Heart right ventricle (tissue), 16 donors: Measurements from ENCODE around the gene HES4. TPM values are rescaled to one million over a fixed set of nuclear protein-coding genes. Genes with fewer than 3 reads are reported as not detected.

Experiments used
- ATAC-seq, 8 donors: fragments of 200-7000 bp; cut with Tn5 transposase; one replicate each; pipeline ENCODE4 v1.9.1; 2020; ENCODE audit warnings: mild to moderate bottlenecking in 8 of 8, moderate library complexity in 8 of 8, moderate number of reproducible peaks in 1 of 8
- DNase-seq, 2 donors: peaks; one replicate each; pipeline ENCODE4 v3.0.0-alpha.2; 2020
- H3K27ac ChIP-seq, 10 donors: fragments of 200-600 bp; sonication (generic) in 2 of 10; one replicate each; pipeline versions ENCODE4 v1.5.0 to v1.8.0; 2020 to 2022; ENCODE audit warnings: mild to moderate bottlenecking in 3 of 10
- H3K27me3 ChIP-seq, 7 donors: fragments of 200-600 bp; one replicate each; pipeline ENCODE4 v1.8.0; 2021 to 2022; ENCODE audit warnings: mild to moderate bottlenecking in 2 of 7
- H3K36me3 ChIP-seq, 9 donors: fragments of 200-600 bp; sonication (generic) in 1 of 9; one replicate each; pipeline versions ENCODE4 v1.5.0 to v1.8.0; 2020 to 2022; ENCODE audit warnings: mild to moderate bottlenecking in 2 of 9
- H3K4me1 ChIP-seq, 9 donors: fragments of 200-600 bp; sonication (generic) in 1 of 9; one replicate each; pipeline versions ENCODE4 v1.5.0 to v1.8.0; 2020 to 2022; ENCODE audit warnings: mild to moderate bottlenecking in 4 of 9
- H3K4me3 ChIP-seq, 10 donors: fragments of 200-600 bp; sonication (generic) in 2 of 10; one replicate each; pipeline versions ENCODE4 v1.5.0 to v1.8.0; 2020 to 2022; ENCODE audit warnings: mild to moderate bottlenecking in 7 of 10, moderate library complexity in 2 of 10
- H3K9me3 ChIP-seq, 11 donors: fragments of 200-600 bp in 10 of 11; sonication (generic) in 2 of 11; one replicate each; pipeline versions ENCODE4 v1.5.0 to v1.8.0; 2013 to 2022; ENCODE audit warnings: mild to moderate bottlenecking in 2 of 11, control low read depth in 1 of 11, moderate library complexity in 1 of 11
- CTCF ChIP-seq, 9 donors: fragments of 200-600 bp; sonication (generic) in 2 of 9; IDR thresholded peaks; one replicate each; pipeline versions ENCODE4 v1.5.0 to v1.8.0; 2021 to 2022; ENCODE audit warnings: antibody characterized with exemption in 9 of 9, mild to moderate bottlenecking in 5 of 9, moderate library complexity in 1 of 9
- WGBS, 2 donors: extraction: QIAGEN DNeasy Blood & Tissue Kit; methylation state at CpG; one replicate each; pipeline ENCODE4 v1.1.7; 2013; ENCODE audit warnings: inconsistent platforms in 1 of 2; 5-methylcytosine and 5-hydroxymethylcytosine counted together
- intact Hi-C, 10 donors: fragments of 100-400 bp; cut with DNase I; formaldehyde crosslinking; loops; one replicate each; pipeline versions ENCODE4 v1.11.1 to v1.14.2; 2022
- polyA plus RNA-seq, 2 donors: library from polyadenylated mRNA; stranded (reverse); fragments of 200-250 nt; gene quantifications; one replicate each; pipeline ENCODE4 v1.2.3, GENCODE V29; 2013
- total RNA-seq, 10 donors: library from RNA; stranded (reverse); fragmentation: NEBNext Ultra II Directional in 3 of 10; extraction: Animal tissue kit (Norgen Biotek cat#: 25700) in 3 of 10; gene quantifications; one replicate each; pipeline versions ENCODE4 v1.2.1 to v1.2.4, GENCODE V29; 2021 to 2023
- donor health status: Arrhythmogenic right ventricular cardiomyopathy.
- donor health status: ischemic (EF 13 %, LVEDD 7.1; RV severe dilation, severe dysfunction).
- donor health status: healthy with polysubstance abuse.
- donor health status: DM: no; HTN: yes; CAD: no.
- donor health status: DM: no; HTN: no; CAD: no.
- donor health status: ischemic (EF 25% LVEDD 6.9; RV normal size, moderate dysfunction).
- donor health status: ischemic (EF 25% LVEDD 5.7; RV mildly dilated, moderate dysfunction).
- donor health status: healthy.
- donor health status: DM: yes; HTN: yes; CAD: no.
- donor health status: Ischemic cardiomyopathy.
- donor health status: ischemic (EF 35%, LVEDD 5.7; RV mildly dilated, moderate dysfunction).
- donor health status: nonischemic (EF 11% LVEDD 7.7; RV severe dilation, severe dysfunction).
- donor health status: DM: yes; HTN: yes; CAD: no.
- donor health status: PGD.
- donor health status: ischemic (EF 29% LVEDD 5.4; RV normal size, mild dysfunction).
- donor health status: nonischemic (EF 23%, LVEDD 6.1; RV moderate dilation, normal function).

The HES4 gene
- total and polyA plus RNA-seq, 12 donors, result 28.5 to 78.1 (median 45.1) TPM

GRCh38 chr1:1001057-1001783 lies 1.3 kb upstream of the HES4 start:
- Histone ChIP-seq H3K27me3 (peaks cover 0 to 93% (median 0%) of the 10 kb centered on the region in 7 donors), H3K27ac (peak overlapping the region; percentile 96 to 100 (median 100)), H3K9me3 (no peaks in the 10 kb centered on the region), H3K4me1 (peaks cover 14 to 67% (median 39%) of the 10 kb centered on the region in 9 donors), H3K36me3 (peaks cover 0 to 17% (median 0%) of the 10 kb centered on the region in 9 donors), H3K4me3 (peak overlapping the region; percentile 52 to 94 (median 76))
- no peak for TF ChIP-seq CTCF (IDR thresholded peaks at IDR 0.05)
- ATAC-seq (peak in 2 of 8 donors; percentile 1 to 5), DNase-seq (peak; percentile 20 to 24)
- 1 to 2% methylated on average over 49 to 58 of the region's 58 CpGs for WGBS, 2 donors
- intact Hi-C loops, result no loop called here

GRCh38 chr1:1000357-1001056 lies 610 bp upstream of the HES4 start:
- Histone ChIP-seq H3K36me3 (peaks cover 0 to 17% (median 0%) of the 10 kb centered on the region in 9 donors), H3K4me3 (peak overlapping the region; percentile 52 to 94 (median 76)), H3K4me1 (peaks cover 9 to 60% (median 35%) of the 10 kb centered on the region in 9 donors), H3K27ac (peak overlapping the region; percentile 96 to 100 (median 100)), H3K27me3 (peaks cover 0 to 93% (median 0%) of the 10 kb centered on the region in 7 donors), H3K9me3 (no peaks in the 10 kb centered on the region)
- 1% methylated on average over 73 to 75 of the region's 75 CpGs for WGBS, 2 donors
- peak; percentile 60 to 74 (median 63) for ATAC-seq
- TF ChIP-seq CTCF (IDR thresholded peaks at IDR 0.05), result peak in 1 of 9 donors; percentile 13
- intact Hi-C loops, result no loop called here
- peak; percentile 82 to 85 for DNase-seq

GRCh38 chr1:998995-999724 lies 737 bp downstream of the HES4 start:
- peak overlapping the region; percentile 96 to 100 (median 100) for H3K27ac ChIP-seq
- H3K27me3 ChIP-seq, result peaks cover 0 to 93% (median 0%) of the 10 kb centered on the region in 7 donors
- TF ChIP-seq CTCF (IDR thresholded peaks at IDR 0.05), result peak in 2 of 9 donors; percentile 13 to 40
- intact Hi-C loops, result no loop called here
- H3K36me3 ChIP-seq, result peaks cover 0 to 17% (median 0%) of the 10 kb centered on the region in 9 donors
- H3K4me1 ChIP-seq, result peaks cover 0 to 47% (median 22%) of the 10 kb centered on the region in 9 donors
- H3K9me3 ChIP-seq, result no peaks in the 10 kb centered on the region
- WGBS, 2 donors, result 1% methylated on average over 79 to 86 of the region's 86 CpGs
- ATAC-seq (peak in 3 of 8 donors; percentile 2 to 3 (median 2)), DNase-seq (peak; percentile 25 to 54)
- H3K4me3 ChIP-seq, result peak overlapping the region; percentile 52 to 94 (median 76)

- H3K9me3 ChIP-seq, result no peaks in the 10 kb centered on the region
- peaks cover 0 to 91% (median 0%) of the 10 kb centered on the region in 7 donors for H3K27me3 ChIP-seq
- no peak for TF ChIP-seq CTCF (IDR thresholded peaks at IDR 0.05)
- H3K4me3 ChIP-seq, result peak overlapping the region; percentile 52 to 94 (median 76)
- peaks cover 0 to 44% (median 21%) of the 10 kb centered on the region in 9 donors for H3K4me1 ChIP-seq
- intact Hi-C loops, result no loop called here
- peak overlapping the region; percentile 96 to 100 (median 100) for H3K27ac ChIP-seq
- ATAC-seq (no peak), DNase-seq (no peak)
- H3K36me3 ChIP-seq, result peaks cover 0 to 17% (median 0%) of the 10 kb centered on the region in 9 donors
- 1 to 10% methylated on average over 18 to 26 of the region's 27 CpGs for WGBS, 2 donors
Observed at GRCh38 chr1:998745-998994, 1.2 kb downstream of the HES4 start.
